Natural killer cell (primary cell): Measurements from ENCODE around the gene PMIS2. TPM values are rescaled to one million over a fixed set of nuclear protein-coding genes. Genes with fewer than 3 reads are reported as not detected.

Source experiments
- ATAC-seq, 3 donors: fragments of 150-1000 bp in 2 of 3; fragments of 200-7000 bp in 1 of 3; cut with Tn5 transposase; 1 replicate in 1 of 3; 2 replicates in 2 of 3; pipeline ENCODE4 v1.10.0; 2021; ENCODE audit warnings: mild to moderate bottlenecking in 2 of 3, moderate library complexity in 2 of 3
- DNase-seq, 2 donors: peaks; one replicate each; pipeline versions ENCODE4 v3.0.0 to v3.0.0-alpha.2; 2013 to 2021; ENCODE audit warnings: mixed read lengths in 1 of 2
- H3K27ac ChIP-seq: one replicate; pipeline ENCODE4 v1.5.1; 2013; ENCODE audit warnings: mild to moderate bottlenecking, low read length
- H3K27me3 ChIP-seq: one replicate; pipeline ENCODE4 v1.6.1; 2013; ENCODE audit warnings: low read length; ENCODE audit not compliant: control insufficient read depth, insufficient read depth
- H3K36me3 ChIP-seq: one replicate; pipeline ENCODE4 v1.6.1; 2013; ENCODE audit warnings: low read length; ENCODE audit not compliant: control insufficient read depth, insufficient read depth
- H3K4me1 ChIP-seq: one replicate; pipeline ENCODE4 v1.6.1; 2013; ENCODE audit warnings: low read length; ENCODE audit not compliant: control insufficient read depth, insufficient read depth
- H3K4me3 ChIP-seq: one replicate; pipeline ENCODE4 v1.5.1; 2013; ENCODE audit warnings: low read length
- H3K9me3 ChIP-seq: one replicate; pipeline ENCODE4 v1.6.1; 2013; ENCODE audit warnings: low read length; ENCODE audit not compliant: control insufficient read depth, insufficient read depth
- H3K27ac Mint-ChIP-seq, 2 donors: one replicate each; pipeline ENCODE4 v1.8.0; 2022; ENCODE audit warnings: mild to moderate bottlenecking in 2 of 2, mixed read lengths in 2 of 2, moderate library complexity in 1 of 2
- H3K27me3 Mint-ChIP-seq, 2 donors: one replicate each; pipeline ENCODE4 v1.8.0; 2022; ENCODE audit warnings: low read depth in 2 of 2, mixed read lengths in 2 of 2
- H3K36me3 Mint-ChIP-seq: one replicate; pipeline ENCODE4 v1.8.0; 2022; ENCODE audit warnings: mixed read lengths
- H3K4me1 Mint-ChIP-seq, 2 donors: one replicate each; pipeline ENCODE4 v1.8.0; 2022; ENCODE audit warnings: mixed read lengths in 2 of 2
- H3K4me3 Mint-ChIP-seq: one replicate; pipeline ENCODE4 v1.8.0; 2022; ENCODE audit warnings: mild to moderate bottlenecking, moderate library complexity, mixed read lengths
- H3K9me3 Mint-ChIP-seq, 2 donors: one replicate each; pipeline ENCODE4 v1.8.0; 2022; ENCODE audit warnings: mixed read lengths in 2 of 2
- WGBS: methylation state at CpG from one replicate; pipeline ENCODE4 v1.1.7; 2013; ENCODE audit warnings: missing lambda C conversion rate; ENCODE audit not compliant: insufficient coverage; 5-methylcytosine and 5-hydroxymethylcytosine counted together
- intact Hi-C: fragments of 100-400 bp; cut with micrococcal nuclease; formaldehyde crosslinking; loops from one replicate; pipeline ENCODE4 v1.14.2; 2022
- total RNA-seq, 4 donors: library from RNA; stranded (reverse); fragments of 120-200 nt in 1 of 4; gene quantifications; one replicate each; pipeline versions ENCODE4 v1.2.3 to v1.2.4, GENCODE V29; 2013 to 2022
- TF ChIP-seq, protein P1 (sequence below): fragments of 200-600 bp; IDR thresholded peaks from one replicate; pipeline ENCODE4 v1.8.0; 2022; ENCODE audit warnings: antibody characterized with exemption

The PMIS2 gene
- total RNA-seq, 3 donors from 2014 or later (not counting 1 experiment from before 2014, with no cell fraction given): not detected

DNA sequence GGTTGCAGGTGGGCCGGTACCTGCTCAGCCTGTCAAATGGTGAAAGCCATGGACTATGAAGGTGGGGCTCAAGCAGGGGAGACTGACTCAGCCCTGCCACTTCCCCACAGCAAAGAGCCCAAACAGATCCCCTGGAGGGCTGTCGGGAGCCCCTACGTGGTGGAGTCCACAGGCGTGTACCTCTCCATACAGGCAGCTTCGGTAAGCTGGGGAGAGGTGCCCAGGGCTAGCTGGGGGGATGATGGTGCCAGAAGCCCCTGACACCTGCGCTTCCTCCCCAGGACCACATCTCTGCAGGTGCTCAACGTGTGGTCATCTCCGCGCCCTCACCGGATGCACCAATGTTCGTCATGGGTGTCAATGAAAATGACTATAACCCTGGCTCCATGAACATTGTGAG lies 43.8 kb upstream of the PMIS2 start:
- TF ChIP-seq, protein P1, sequence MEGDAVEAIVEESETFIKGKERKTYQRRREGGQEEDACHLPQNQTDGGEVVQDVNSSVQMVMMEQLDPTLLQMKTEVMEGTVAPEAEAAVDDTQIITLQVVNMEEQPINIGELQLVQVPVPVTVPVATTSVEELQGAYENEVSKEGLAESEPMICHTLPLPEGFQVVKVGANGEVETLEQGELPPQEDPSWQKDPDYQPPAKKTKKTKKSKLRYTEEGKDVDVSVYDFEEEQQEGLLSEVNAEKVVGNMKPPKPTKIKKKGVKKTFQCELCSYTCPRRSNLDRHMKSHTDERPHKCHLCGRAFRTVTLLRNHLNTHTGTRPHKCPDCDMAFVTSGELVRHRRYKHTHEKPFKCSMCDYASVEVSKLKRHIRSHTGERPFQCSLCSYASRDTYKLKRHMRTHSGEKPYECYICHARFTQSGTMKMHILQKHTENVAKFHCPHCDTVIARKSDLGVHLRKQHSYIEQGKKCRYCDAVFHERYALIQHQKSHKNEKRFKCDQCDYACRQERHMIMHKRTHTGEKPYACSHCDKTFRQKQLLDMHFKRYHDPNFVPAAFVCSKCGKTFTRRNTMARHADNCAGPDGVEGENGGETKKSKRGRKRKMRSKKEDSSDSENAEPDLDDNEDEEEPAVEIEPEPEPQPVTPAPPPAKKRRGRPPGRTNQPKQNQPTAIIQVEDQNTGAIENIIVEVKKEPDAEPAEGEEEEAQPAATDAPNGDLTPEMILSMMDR: no peak
- H3K27me3 ChIP-seq: no peaks in the 10 kb centered on the region
- no peak overlapping the region for H3K4me3 Mint-ChIP-seq
- H3K36me3 ChIP-seq: peaks cover under 1% of the 10 kb centered on the region
- H3K4me1 ChIP-seq: peaks cover 29% of the 10 kb centered on the region
- no peak overlapping the region for H3K27ac ChIP-seq
- no peaks in the 10 kb centered on the region for H3K27me3 Mint-ChIP-seq
- no peaks in the 10 kb centered on the region for H3K9me3 ChIP-seq
- ATAC-seq (no peak), DNase-seq (no peak)
- peaks cover 21 to 39% of the 10 kb centered on the region in 2 donors for H3K4me1 Mint-ChIP-seq
- no peaks in the 10 kb centered on the region for H3K36me3 Mint-ChIP-seq
- 95% methylated on average over 11 of the region's 11 CpGs for WGBS
- H3K27ac Mint-ChIP-seq: no peak overlapping the region
- no peaks in the 10 kb centered on the region for H3K9me3 Mint-ChIP-seq
- H3K4me3 ChIP-seq: no peak overlapping the region
- intact Hi-C loops: no loop called here

DNA sequence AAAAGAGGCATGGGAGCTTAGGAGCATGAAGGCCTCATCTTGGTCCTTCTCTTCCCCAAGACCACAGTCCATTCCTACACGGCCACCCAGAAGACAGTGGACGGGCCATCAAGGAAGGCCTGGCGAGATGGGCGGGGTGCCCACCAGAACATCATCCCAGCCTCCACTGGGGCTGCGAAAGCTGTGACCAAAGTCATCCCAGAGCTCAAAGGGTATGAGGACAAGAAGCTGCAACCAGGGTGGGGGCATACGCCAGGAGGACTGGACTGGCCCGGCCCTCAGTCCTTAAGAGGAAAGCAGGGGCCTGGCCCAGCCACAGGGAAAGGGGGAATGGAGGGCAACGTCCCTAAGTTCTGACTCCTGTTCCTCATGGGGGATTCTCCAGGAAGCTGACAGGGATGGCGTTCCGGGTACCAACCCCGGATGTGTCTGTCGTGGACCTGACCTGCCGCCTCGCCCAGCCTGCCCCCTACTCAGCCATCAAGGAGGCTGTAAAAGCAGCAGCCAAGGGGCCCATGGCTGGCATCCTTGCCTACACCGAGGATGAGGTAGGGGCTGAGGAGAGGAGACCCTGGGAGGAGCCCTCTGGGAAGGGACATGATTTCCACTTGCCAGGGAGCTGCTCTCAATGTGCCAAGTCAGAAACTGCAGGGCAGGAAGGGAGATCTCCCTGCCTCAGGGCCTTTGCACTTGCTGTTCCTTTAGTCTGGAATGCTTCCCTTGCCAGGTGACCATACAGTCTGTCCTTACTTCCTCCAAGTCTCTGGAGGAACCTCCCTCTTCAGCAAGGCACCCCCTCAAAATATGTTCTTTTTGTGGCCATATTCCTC lies 42.5 kb upstream of the PMIS2 start:
- Mint-ChIP-seq H3K4me1 (peaks cover 24 to 42% of the 10 kb centered on the region in 2 donors), H3K4me3 (no peak overlapping the region), H3K36me3 (no peaks in the 10 kb centered on the region), H3K27me3 (no peaks in the 10 kb centered on the region), H3K27ac (peak overlapping the region in 1 of 2 donors; percentile 23), H3K9me3 (no peaks in the 10 kb centered on the region)
- Histone ChIP-seq H3K4me3 (no peak overlapping the region), H3K9me3 (no peaks in the 10 kb centered on the region), H3K27me3 (no peaks in the 10 kb centered on the region), H3K36me3 (peaks cover 3% of the 10 kb centered on the region), H3K27ac (no peak overlapping the region), H3K4me1 (peaks cover 28% of the 10 kb centered on the region)
- no peak for ATAC-seq
- DNase-seq: no peak
- TF ChIP-seq, protein P1: no peak
- intact Hi-C loops: no loop called here
- WGBS: 100% methylated on average over 15 of the region's 15 CpGs

DNA sequence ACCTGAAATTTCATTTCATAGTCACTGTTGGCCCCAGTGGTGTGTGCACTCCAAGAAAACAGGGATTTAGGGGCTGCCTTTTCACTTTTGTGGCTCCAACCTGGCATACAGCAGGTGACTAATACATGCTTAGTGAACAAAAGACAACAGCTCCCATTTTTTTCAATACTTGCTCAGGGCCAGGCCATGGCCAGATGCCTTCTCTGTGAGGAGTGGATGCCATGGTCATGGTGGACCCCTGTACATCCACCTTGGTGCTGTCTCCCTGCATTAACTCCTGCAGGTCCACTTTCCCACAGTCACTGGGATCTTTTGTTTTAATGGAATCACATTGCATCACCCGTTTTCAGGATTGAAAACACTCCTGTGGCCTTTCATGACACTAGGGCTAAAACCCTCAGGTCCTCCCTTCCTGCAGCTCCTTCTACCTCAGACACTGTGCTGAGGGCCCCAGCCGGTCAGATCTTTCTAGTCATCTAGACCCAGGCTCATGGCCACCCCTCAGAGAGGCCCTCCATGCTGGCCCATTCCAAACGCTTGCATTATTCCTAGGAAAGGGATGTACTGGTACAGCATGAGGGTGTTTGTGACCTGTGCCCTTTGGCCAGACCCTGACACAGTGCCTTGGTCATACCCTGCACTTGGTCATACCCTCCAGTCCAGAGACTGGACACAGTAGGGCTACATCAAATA lies 41.7 kb upstream of the PMIS2 start:
- 95% methylated on average over 3 of the region's 3 CpGs for WGBS
- intact Hi-C loops: no loop called here
- DNase-seq (no peak), ATAC-seq (no peak)
- Histone ChIP-seq H3K4me1 (peaks cover 30% of the 10 kb centered on the region), H3K9me3 (no peaks in the 10 kb centered on the region), H3K4me3 (peak overlapping the region; percentile 95), H3K27ac (peak overlapping the region; percentile 77), H3K36me3 (peaks cover 3% of the 10 kb centered on the region), H3K27me3 (no peaks in the 10 kb centered on the region)
- no peaks in the 10 kb centered on the region for H3K27me3 Mint-ChIP-seq
- H3K27ac Mint-ChIP-seq: peak overlapping the region; percentile 80 to 91
- H3K4me3 Mint-ChIP-seq: peak overlapping the region; percentile 95
- peaks cover 32 to 49% of the 10 kb centered on the region in 2 donors for H3K4me1 Mint-ChIP-seq
- no peaks in the 10 kb centered on the region for H3K9me3 Mint-ChIP-seq
- no peaks in the 10 kb centered on the region for H3K36me3 Mint-ChIP-seq
- TF ChIP-seq, protein P1: no peak
